HFFc6 (cell line): ENCODE data around the gene STK39. TPM values are rescaled to one million over a fixed set of nuclear protein-coding genes. Genes with fewer than 3 reads are reported as not detected.

Source experiments
- DNase-seq: peaks from one replicate; pipeline ENCODE4 v3.0.0-alpha.2; 2018
- H3K27ac Mint-ChIP-seq: 2 replicates; pipeline ENCODE4 v1.8.0; 2020; ENCODE audit warnings: mild to moderate bottlenecking, mixed read lengths
- H3K27me3 Mint-ChIP-seq: 2 replicates; pipeline ENCODE4 v1.8.0; 2021; ENCODE audit warnings: mild to moderate bottlenecking, moderate library complexity, mixed read lengths; ENCODE audit not compliant: insufficient read depth
- H3K36me3 Mint-ChIP-seq: 2 replicates; pipeline ENCODE4 v1.8.0; 2021; ENCODE audit warnings: low read depth, mixed read lengths
- H3K4me1 Mint-ChIP-seq: 2 replicates; pipeline ENCODE4 v1.8.0; 2020; ENCODE audit warnings: low read depth, mixed read lengths
- H3K4me3 Mint-ChIP-seq: 2 replicates; pipeline ENCODE4 v1.8.0; 2020; ENCODE audit warnings: mild to moderate bottlenecking, moderate library complexity, mixed read lengths
- H3K9me3 Mint-ChIP-seq: 2 replicates; pipeline ENCODE4 v1.8.0; 2020; ENCODE audit warnings: mild to moderate bottlenecking, mixed read lengths
- CTCF ChIP-seq: fragments of 200-600 bp; sonication (generic); IDR thresholded peaks from 2 replicates; pipeline ENCODE4 v1.5.0; 2021; ENCODE audit warnings: antibody characterized with exemption, mild to moderate bottlenecking
- total RNA-seq, 6 experiments: library from RNA; stranded (reverse); fragmentation: NEBNext Ultra II Directional; extraction: Animal tissue kit (Norgen Biotek cat#: 25700); gene quantifications; 2 replicates in 1 of 6; 3 replicates in 5 of 6; pipeline ENCODE4 v1.2.3, GENCODE V29; 2021

The STK39 gene
- total RNA-seq, 6 experiments from 2014 or later, result 27.7 to 36.4 (median 33.4) TPM

GRCh38 chr2:167955264-167955906 is 292.0 kb downstream of the STK39 start:
- H3K36me3 Mint-ChIP-seq, result no peaks in the 10 kb centered on the region
- no peaks in the 10 kb centered on the region for H3K27me3 Mint-ChIP-seq
- no peak for DNase-seq
- no peaks in the 10 kb centered on the region for H3K4me1 Mint-ChIP-seq
- no peak overlapping the region for H3K27ac Mint-ChIP-seq
- H3K9me3 Mint-ChIP-seq, result no peaks in the 10 kb centered on the region
- no peak overlapping the region for H3K4me3 Mint-ChIP-seq
- no peak for TF ChIP-seq CTCF

- no peaks in the 10 kb centered on the region; the same call in 1 of the 2 replicates for H3K27me3 Mint-ChIP-seq
- no peak for DNase-seq
- H3K27ac Mint-ChIP-seq, result no peak overlapping the region
- TF ChIP-seq CTCF, result no peak
- H3K4me3 Mint-ChIP-seq, result no peak overlapping the region
- H3K4me1 Mint-ChIP-seq, result no peaks in the 10 kb centered on the region
- H3K36me3 Mint-ChIP-seq, result no peaks in the 10 kb centered on the region
- no peaks in the 10 kb centered on the region for H3K9me3 Mint-ChIP-seq
Observed at GRCh38 chr2:167954495-167954894, 292.9 kb downstream of the STK39 start.

- no peak for DNase-seq
- Mint-ChIP-seq H3K27me3 (no peaks in the 10 kb centered on the region; the same call in 1 of the 2 replicates), H3K4me3 (no peak overlapping the region), H3K9me3 (no peaks in the 10 kb centered on the region), H3K36me3 (no peaks in the 10 kb centered on the region), H3K27ac (no peak overlapping the region), H3K4me1 (no peaks in the 10 kb centered on the region)
- no peak for TF ChIP-seq CTCF
Observed at GRCh38 chr2:167953776-167954175, 293.6 kb downstream of the STK39 start.

GRCh38 chr2:167950571-167950970 is 296.8 kb downstream of the STK39 start:
- no peaks in the 10 kb centered on the region for H3K9me3 Mint-ChIP-seq
- no peaks in the 10 kb centered on the region for H3K36me3 Mint-ChIP-seq
- no peak for DNase-seq
- H3K27me3 Mint-ChIP-seq, result no peaks in the 10 kb centered on the region; the same call in 1 of the 2 replicates
- no peak overlapping the region for H3K27ac Mint-ChIP-seq
- H3K4me1 Mint-ChIP-seq, result peaks cover under 1% of the 10 kb centered on the region; the same call in 1 of the 2 replicates
- no peak overlapping the region for H3K4me3 Mint-ChIP-seq
- TF ChIP-seq CTCF, result no peak

GRCh38 chr2:167946441-167946841 is 301.0 kb downstream of the STK39 start:
- peaks cover 9% of the 10 kb centered on the region for H3K4me1 Mint-ChIP-seq
- no peaks in the 10 kb centered on the region for H3K36me3 Mint-ChIP-seq
- no peak overlapping the region for H3K4me3 Mint-ChIP-seq
- no peak for DNase-seq
- TF ChIP-seq CTCF, result no peak
- H3K27me3 Mint-ChIP-seq, result peaks cover 1% of the 10 kb centered on the region
- H3K27ac Mint-ChIP-seq, result no peak overlapping the region
- no peaks in the 10 kb centered on the region for H3K9me3 Mint-ChIP-seq
